HCT116 (cell line): ENCODE measurements around the gene ZFHX3. TPM values are rescaled to one million over a fixed set of nuclear protein-coding genes. Genes with fewer than 3 reads are reported as not detected.

Source experiments
- ATAC-seq: fragments of 200-7000 bp; cut with Tn5 transposase; 2 replicates; pipeline ENCODE4 v1.9.1; 2020; ENCODE audit warnings: mild to moderate bottlenecking, moderate library complexity
- BruUV-seq: library from RNA; stranded (reverse); fragments of 400-500 nt; replicated peaks from 2 replicates; lab custom pipeline; 2021; lab: Mats Ljungman, UMichigan
- CTCF ChIA-PET: fragments of 300-600 bp; sonication (Branson Sonifier 250); formaldehyde crosslinking; loops from one replicate; lab custom pipeline; 2021; ENCODE audit warnings: antibody characterized with exemption; lab: Charles Lee
- POLR2A ChIA-PET: fragments of 300-600, 350-600 bp; sonication (Branson Sonifier 250); formaldehyde crosslinking; loops from one replicate; lab custom pipeline; 2021; ENCODE audit warnings: antibody characterized with exemption; lab: Charles Lee
- RAD21 ChIA-PET, 2 experiments: fragments of 300-600 bp; sonication (Branson Sonifier 250); formaldehyde crosslinking; loops; one replicate each; lab custom pipeline; 2023; ENCODE audit warnings: low total read pairs in 2 of 2; ENCODE audit not compliant: uncharacterized antibody in 2 of 2, unreplicated experiment in 2 of 2, low non-redundant PET in 1 of 2; lab: Charles Lee
- DNase-seq: peaks from one replicate; pipeline ENCODE4 v3.0.0-alpha.2; 2010; ENCODE audit warnings: low read depth, low spot score
- H2AFZ ChIP-seq: fragments of 200-600 bp; shearing (Covaris generic), sonication (generic); 2 replicates; pipeline ENCODE4 v1.6.1; 2017; ENCODE audit warnings: low read depth, mixed run types, mixed read lengths, antibody characterized with exemption, low read length; ENCODE audit not compliant: poor library complexity, severe bottlenecking
- H3K27ac ChIP-seq: 2 replicates; pipeline ENCODE4 v1.5.1; 2012; ENCODE audit warnings: low read depth, low read length
- H3K27me3 ChIP-seq: fragments of 200-600 bp; sonication (generic); 2 replicates; pipeline ENCODE4 v1.6.1; 2016; ENCODE audit warnings: mixed run types, low read length, mixed read lengths; ENCODE audit not compliant: insufficient read depth
- H3K36me3 ChIP-seq, 2 experiments: fragments of 200-500 bp in 1 of 2; fragments of 200-600 bp in 1 of 2; sonication (Bioruptor generic) in 1 of 2; sonication (generic) in 1 of 2; 2 replicates each; pipeline versions ENCODE4 v1.5.1 to v1.6.1; 2014 to 2016; ENCODE audit warnings: low read length in 2 of 2, inconsistent platforms in 1 of 2, mixed read lengths in 1 of 2, mixed run types in 1 of 2; ENCODE audit not compliant: insufficient read depth in 2 of 2, control insufficient read depth in 1 of 2
- H3K4me1 ChIP-seq, 2 experiments: fragments of 200-600 bp in 1 of 2; sonication (generic) in 1 of 2; 2 replicates each; pipeline versions ENCODE4 v1.5.1 to v1.6.1; 2012 to 2017; ENCODE audit warnings: low read length in 2 of 2, inconsistent platforms in 1 of 2, mild to moderate bottlenecking in 1 of 2, mixed read lengths in 1 of 2, mixed run types in 1 of 2, moderate library complexity in 1 of 2; ENCODE audit not compliant: insufficient read depth in 2 of 2, control insufficient read depth in 1 of 2
- H3K4me2 ChIP-seq: fragments of 200-600 bp; sonication (generic); 2 replicates; pipeline ENCODE4 v1.6.1; 2017; ENCODE audit warnings: mixed run types, low read length, mixed read lengths
- H3K4me3 ChIP-seq, 2 experiments: fragments of 200-600 bp in 1 of 2; sonication (generic) in 1 of 2; replicated peaks in 1 of 2; 2 replicates each; pipeline ENCODE4 v1.5.1; 2011 to 2016; ENCODE audit warnings: low read length in 2 of 2, control low read depth in 1 of 2, low read depth in 1 of 2, mild to moderate bottlenecking in 1 of 2, mixed read lengths in 1 of 2, mixed run types in 1 of 2
- H3K79me2 ChIP-seq: fragments of 200-600 bp; sonication (generic); 2 replicates; pipeline ENCODE4 v1.6.1; 2017; ENCODE audit warnings: mild to moderate bottlenecking, mixed run types, low read length, moderate library complexity, mixed read lengths; ENCODE audit not compliant: insufficient read depth
- H3K9ac ChIP-seq: fragments of 200-600 bp; sonication (generic); 2 replicates; pipeline ENCODE4 v1.6.1; 2016; ENCODE audit warnings: low read length, mixed read lengths
- H3K9me2 ChIP-seq: fragments of 200-600 bp; sonication (generic), shearing (Covaris generic); 2 replicates; pipeline ENCODE4 v1.6.1; 2017; ENCODE audit warnings: mixed run types, mild to moderate bottlenecking, moderate library complexity; ENCODE audit not compliant: insufficient read depth
- H3K9me3 ChIP-seq, 2 experiments: fragments of 200-500 bp in 1 of 2; fragments of 200-600 bp in 1 of 2; sonication (Bioruptor generic) in 1 of 2; sonication (generic) in 1 of 2; 2 replicates each; pipeline ENCODE4 v1.6.1; 2014 to 2017; ENCODE audit warnings: low read length in 2 of 2, mixed read lengths in 2 of 2, inconsistent platforms in 1 of 2, low read depth in 1 of 2, mild to moderate bottlenecking in 1 of 2, mixed run types in 1 of 2, moderate library complexity in 1 of 2; ENCODE audit not compliant: control insufficient read depth in 1 of 2, insufficient read depth in 1 of 2
- H4K20me1 ChIP-seq: fragments of 200-600 bp; sonication (generic), shearing (Covaris generic); 2 replicates; pipeline ENCODE4 v1.6.1; 2017; ENCODE audit warnings: mixed run types, mild to moderate bottlenecking, moderate library complexity; ENCODE audit not compliant: insufficient read depth
- CBX3 ChIP-seq: IDR thresholded peaks from 2 replicates; pipeline ENCODE4 v1.6.1; 2012; ENCODE audit warnings: low read depth
- CEBPB ChIP-seq: IDR thresholded peaks from 2 replicates; pipeline ENCODE4 v1.6.1; 2012; ENCODE audit warnings: low read depth
- CTCF ChIP-seq, 3 experiments: fragments of 200-600 bp in 1 of 3; sonication (generic) in 1 of 3; IDR thresholded peaks in 2 of 3; conservative IDR thresholded peaks in 1 of 3; 2 replicates each; pipeline ENCODE4 v1.5.1; 2012 to 2017; ENCODE audit warnings: low read depth in 2 of 3, low read length in 2 of 3, antibody characterized with exemption in 1 of 3, borderline replicate concordance in 1 of 3, control low read depth in 1 of 3, mild to moderate bottlenecking in 1 of 3, mixed read lengths in 1 of 3, mixed run types in 1 of 3, moderate library complexity in 1 of 3; ENCODE audit not compliant: insufficient read depth in 1 of 3
- ELF1 ChIP-seq: IDR thresholded peaks from 2 replicates; pipeline ENCODE4 v1.6.1; 2012; ENCODE audit warnings: low read depth, borderline replicate concordance
- EZH2 ChIP-seq: fragments of 200-600 bp; sonication (generic); IDR thresholded peaks from 2 replicates; pipeline ENCODE4 v1.6.1; 2017; ENCODE audit warnings: antibody characterized with exemption, mixed run types
- POLR2A ChIP-seq: IDR thresholded peaks from 2 replicates; pipeline ENCODE4 v1.7.0; 2011; ENCODE audit warnings: borderline replicate concordance; ENCODE audit not compliant: insufficient read depth, insufficient read length; ENCODE audit errors: extremely low read depth
- RAD21 ChIP-seq: IDR thresholded peaks from 2 replicates; pipeline ENCODE4 v1.6.1; 2012; ENCODE audit warnings: low read depth, mild to moderate bottlenecking
- SIN3A ChIP-seq: IDR thresholded peaks from 2 replicates; pipeline ENCODE4 v1.6.1; 2012; ENCODE audit warnings: low read depth
- SRF ChIP-seq: IDR thresholded peaks from 2 replicates; pipeline ENCODE4 v1.6.1; 2012; ENCODE audit warnings: low read depth
- intact Hi-C: fragments of 100-400 bp; cut with micrococcal nuclease; formaldehyde crosslinking; loops from 2 replicates; pipeline ENCODE4 v1.10.0; 2022
- total RNA-seq: library from RNA; stranded (reverse); gene quantifications from one replicate; pipeline ENCODE4 v1.2.1, GENCODE V29; 2021; ENCODE audit not compliant: unreplicated experiment

ZFHX3 gene
- total RNA-seq, 1 experiment from 2014 or later: 6.3 TPM

GRCh38 chr16:72946474-72947194, 101.3 kb downstream of the ZFHX3 start:
- no TSS peak for BruUV-seq
- CTCF ChIA-PET: interaction anchor here (0.9 kb wide), 1 partner anchor 114 kb away, joined by 3 read pairs; no protein-coding TSS in a partner anchor
- no peaks in the 10 kb centered on the region for H3K27me3 ChIP-seq
- H3K79me2 ChIP-seq: 0 out of 2 replicates have a peak, but pooled peaks cover 2% of the 10 kb centered on the region
- DNase-seq: no peak
- no peaks in the 10 kb centered on the region for H3K9me3 ChIP-seq
- no peak overlapping the region for H3K4me2 ChIP-seq
- H3K4me3 ChIP-seq: no peak overlapping the region
- intact Hi-C loops: no loop called here
- no peak overlapping the region for H3K27ac ChIP-seq
- RAD21 ChIA-PET: no interaction called here
- ATAC-seq: no peak
- no peaks in the 10 kb centered on the region for H3K9me2 ChIP-seq
- H3K4me1 ChIP-seq: no peaks in the 10 kb centered on the region
- no peak overlapping the region for H2AFZ ChIP-seq
- H3K36me3 ChIP-seq: 0 out of 4 replicates have a peak, but pooled peaks cover 0 to 10% of the 10 kb centered on the region in 2 experiments
- POLR2A ChIA-PET: no interaction called here
- no peak overlapping the region for H3K9ac ChIP-seq
- no peaks in the 10 kb centered on the region for H4K20me1 ChIP-seq
- no peak for TF ChIP-seq SIN3A
- no peak for TF ChIP-seq EZH2
- no peak for TF ChIP-seq CBX3
- no peak for TF ChIP-seq CEBPB
- no peak for TF ChIP-seq SRF
- TF ChIP-seq ELF1: no peak
- no peak for TF ChIP-seq POLR2A
- no peak for TF ChIP-seq CTCF (IDR thresholded peaks at IDR 0.05 in 2 of 3, conservative IDR thresholded peaks at IDR 0.05 in 1 of 3; ENCODE audit: borderline replicate concordance in 1 of 3, insufficient read depth in 1 of 3, low read depth in 2 of 3, low read length in 2 of 3)
- TF ChIP-seq RAD21: no peak
- TF ChIP-seq, all 23 proteins: peak for 0
